B cell (primary cell): ENCODE measurements around the gene HSPH1.

Experiments
- CTCF ChIP-seq: fragments of 200-600 bp; IDR thresholded peaks from one replicate; pipeline ENCODE4 v1.8.0; 2022; ENCODE audit warnings: antibody characterized with exemption, mild to moderate bottlenecking
- EZH2 ChIP-seq: IDR thresholded peaks from 2 replicates; pipeline ENCODE4 v1.6.1; 2012; ENCODE audit warnings: borderline replicate concordance, low read depth, mild to moderate bottlenecking, moderate library complexity, low read length; ENCODE audit not compliant: insufficient read depth, poor library complexity, severe bottlenecking

GRCh38 chr13:31092646-31093045 is 69.1 kb downstream of the HSPH1 start:
- TF ChIP-seq CTCF (no peak), EZH2 (no peak)
